Measurements from ENCODE around the gene SF3B4.
"Not testable (repeated sequence)": the region's sequence is repeated elsewhere in the genome, so short reads cannot be mapped to it uniquely, and the experiment has no call there.

Gene SF3B4

DNA sequence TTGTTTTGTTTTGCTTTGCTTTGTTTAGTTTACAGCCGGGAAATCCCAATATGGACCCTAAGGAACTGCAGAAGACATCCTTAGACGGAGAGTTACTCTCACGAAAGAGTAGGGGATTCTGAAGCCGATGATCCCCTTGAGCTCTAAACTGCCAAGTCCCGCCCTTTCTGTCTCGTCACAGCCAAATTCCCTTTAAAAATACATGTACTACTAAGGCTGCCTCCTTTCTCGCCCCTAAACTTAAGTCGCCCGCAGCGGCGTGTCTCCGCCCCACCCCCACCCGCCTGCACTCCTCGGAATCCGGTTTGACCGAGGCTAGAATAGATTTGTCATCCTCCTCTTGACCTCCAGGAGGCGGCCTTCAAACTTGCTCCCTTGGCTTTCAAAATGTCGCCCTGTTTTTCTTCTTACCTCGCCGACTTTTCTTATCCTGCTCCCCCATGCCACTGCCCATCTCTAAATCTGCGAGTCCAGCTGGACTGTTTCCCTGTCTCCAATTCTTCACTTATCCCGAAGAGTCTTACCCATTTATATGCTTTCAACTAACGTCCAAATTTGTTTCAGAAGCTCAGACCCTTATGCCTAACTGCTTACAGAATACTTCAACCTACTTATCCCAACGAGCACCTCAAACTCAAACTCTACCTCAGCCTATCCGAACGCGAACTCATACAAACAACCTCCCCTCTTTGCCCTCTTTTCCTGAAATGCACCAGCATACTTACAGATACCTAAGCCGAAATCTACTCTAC lies 39.2 kb downstream of the SF3B4 start:
- peak; percentile 77 to 79 (median 78) for DNase-seq (ENCODE audit: low read depth in 2 of 3, low spot score in 1 of 3)

DNA sequence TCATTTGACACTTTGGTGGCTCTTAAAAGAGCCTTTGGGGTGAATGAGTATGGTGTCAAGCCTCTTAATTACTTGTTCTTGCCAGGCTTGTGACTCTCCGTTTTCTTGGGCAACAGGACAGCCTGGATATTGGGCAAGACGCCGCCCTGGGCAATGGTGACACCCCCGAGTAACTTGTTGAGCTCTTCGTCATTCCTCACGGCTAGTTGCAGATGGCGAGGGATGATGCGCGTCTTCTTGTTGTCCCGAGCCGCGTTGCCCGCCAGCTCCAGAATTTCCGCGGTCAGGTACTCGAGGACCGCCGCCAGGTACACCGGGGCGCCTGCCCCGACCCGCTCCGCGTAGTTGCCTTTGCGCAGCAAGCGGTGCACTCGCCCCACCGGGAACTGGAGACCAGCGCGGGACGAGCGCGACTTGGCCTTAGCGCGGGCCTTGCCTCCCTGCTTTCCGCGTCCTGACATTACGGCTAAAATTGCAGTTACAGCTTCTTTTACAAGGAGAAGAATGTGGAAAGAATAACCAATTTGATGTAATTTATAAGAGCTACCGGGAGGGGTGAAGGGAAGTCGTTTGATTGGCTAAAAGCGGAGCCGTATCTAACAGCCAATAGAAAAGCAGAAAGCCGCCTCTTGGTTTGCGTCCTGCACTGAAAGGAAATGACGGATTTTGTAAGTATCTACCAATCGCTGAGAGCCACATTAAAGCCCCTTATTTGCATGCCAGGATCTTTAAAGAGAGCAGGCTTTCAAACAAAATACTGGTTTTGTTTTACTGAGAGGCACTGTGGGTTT lies 40.0 kb downstream of the SF3B4 start:
- DNase-seq (ENCODE audit: low read depth in 2 of 3, low spot score in 1 of 3): peak; percentile 60 to 69 (median 62)

DNA sequence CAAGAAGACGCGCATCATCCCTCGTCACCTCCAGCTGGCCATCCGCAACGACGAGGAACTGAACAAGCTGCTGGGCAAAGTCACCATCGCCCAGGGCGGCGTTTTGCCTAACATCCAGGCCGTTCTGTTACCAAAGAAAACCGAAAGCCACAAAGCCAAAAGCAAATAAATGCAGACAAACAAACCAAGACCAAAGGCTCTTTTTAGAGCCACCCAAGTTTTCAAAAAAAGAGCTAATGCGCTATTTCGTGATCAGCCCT lies 40.5 kb downstream of the SF3B4 start:
- DNase-seq (ENCODE audit: low read depth in 2 of 3, low spot score in 1 of 3): not testable (repeated sequence)

DNA sequence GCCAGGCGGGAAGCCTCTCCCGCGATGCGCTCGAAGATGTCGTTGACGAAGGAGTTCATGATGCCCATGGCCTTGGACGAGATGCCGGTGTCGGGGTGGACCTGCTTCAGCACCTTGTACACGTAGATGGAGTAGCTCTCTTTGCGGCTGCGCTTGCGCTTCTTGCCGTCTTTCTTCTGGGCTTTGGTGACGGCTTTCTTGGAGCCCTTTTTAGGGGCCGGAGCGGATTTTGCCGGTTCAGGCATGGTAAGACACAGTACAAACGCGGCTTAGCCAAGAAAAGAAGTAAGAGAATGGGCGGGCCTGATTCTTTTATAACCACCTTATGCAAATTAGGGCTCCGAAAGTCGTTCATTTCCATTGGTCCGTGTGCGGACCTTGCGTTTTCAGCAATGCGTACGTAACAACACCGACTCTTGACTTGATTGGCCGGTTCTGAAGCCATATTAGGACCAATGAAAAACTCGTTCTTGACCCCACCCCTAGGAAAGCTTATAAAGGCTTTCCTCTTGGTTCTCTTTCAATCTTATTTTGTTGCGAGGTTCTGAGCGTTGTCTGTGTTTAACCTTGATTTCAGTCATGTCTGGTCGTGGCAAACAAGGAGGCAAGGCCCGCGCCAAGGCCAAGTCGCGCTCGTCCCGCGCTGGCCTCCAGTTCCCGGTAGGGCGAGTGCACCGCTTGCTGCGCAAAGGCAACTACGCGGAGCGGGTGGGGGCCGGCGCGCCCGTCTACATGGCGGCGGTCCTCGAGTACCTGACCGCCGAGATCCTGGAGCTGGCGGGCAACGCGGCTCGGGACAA lies 41.0 kb downstream of the SF3B4 start:
- DNase-seq (ENCODE audit: low read depth in 2 of 3, low spot score in 1 of 3): peak; percentile 70 to 91 (median 80)

DNA sequence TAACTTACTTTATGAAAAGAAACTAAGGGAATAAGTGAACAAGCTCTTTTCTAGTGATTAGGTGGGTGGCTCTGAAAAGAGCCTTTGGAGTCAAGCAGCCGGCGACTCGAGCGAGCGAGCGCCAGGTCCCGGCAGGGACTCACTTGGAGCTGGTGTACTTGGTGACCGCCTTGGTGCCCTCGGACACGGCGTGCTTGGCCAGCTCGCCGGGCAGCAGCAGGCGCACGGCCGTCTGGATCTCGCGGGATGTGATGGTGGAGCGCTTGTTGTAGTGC lies 41.5 kb downstream of the SF3B4 start:
- DNase-seq (ENCODE audit: low read depth in 2 of 3, low spot score in 1 of 3): not testable (repeated sequence)

DNA sequence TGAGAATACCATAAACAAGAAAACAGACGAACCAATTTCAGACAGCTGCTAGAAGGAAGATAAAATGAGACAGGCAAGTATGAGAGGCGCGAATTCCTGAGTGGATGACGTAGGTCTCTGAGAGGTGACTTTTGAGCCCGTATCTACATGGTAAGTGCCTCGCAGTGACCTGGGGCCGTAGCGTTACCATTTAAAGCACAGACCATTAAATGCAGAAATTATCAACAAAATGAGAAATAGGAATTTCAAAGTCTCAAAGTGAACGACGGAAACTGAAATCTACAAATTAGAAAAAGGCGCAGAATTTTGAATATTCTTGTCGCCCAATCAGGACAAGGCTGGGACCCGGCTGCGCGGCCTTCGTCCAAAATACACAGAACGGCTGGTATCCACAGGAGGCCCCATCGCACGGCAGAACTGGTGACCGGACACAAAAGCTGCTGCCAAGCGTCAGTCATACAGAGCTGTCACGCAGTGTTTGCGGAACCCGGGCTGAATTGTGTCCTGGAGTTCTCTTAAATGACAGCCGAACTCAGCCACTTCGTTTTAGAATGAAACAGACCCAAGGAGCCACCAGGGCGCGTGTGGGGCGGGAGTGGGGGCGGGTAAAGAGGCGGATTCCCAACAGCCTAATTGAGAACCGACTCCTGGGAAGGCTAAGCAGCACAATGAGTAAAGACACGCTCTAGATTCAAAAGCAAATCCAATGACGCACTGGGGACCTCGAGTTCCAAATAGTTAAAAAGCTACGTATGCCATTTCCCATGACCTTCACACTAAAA lies 42.1 kb downstream of the SF3B4 start:
- DNase-seq (ENCODE audit: low read depth in 2 of 3, low spot score in 1 of 3): peak; percentile 70 to 79 (median 76)

DNA sequence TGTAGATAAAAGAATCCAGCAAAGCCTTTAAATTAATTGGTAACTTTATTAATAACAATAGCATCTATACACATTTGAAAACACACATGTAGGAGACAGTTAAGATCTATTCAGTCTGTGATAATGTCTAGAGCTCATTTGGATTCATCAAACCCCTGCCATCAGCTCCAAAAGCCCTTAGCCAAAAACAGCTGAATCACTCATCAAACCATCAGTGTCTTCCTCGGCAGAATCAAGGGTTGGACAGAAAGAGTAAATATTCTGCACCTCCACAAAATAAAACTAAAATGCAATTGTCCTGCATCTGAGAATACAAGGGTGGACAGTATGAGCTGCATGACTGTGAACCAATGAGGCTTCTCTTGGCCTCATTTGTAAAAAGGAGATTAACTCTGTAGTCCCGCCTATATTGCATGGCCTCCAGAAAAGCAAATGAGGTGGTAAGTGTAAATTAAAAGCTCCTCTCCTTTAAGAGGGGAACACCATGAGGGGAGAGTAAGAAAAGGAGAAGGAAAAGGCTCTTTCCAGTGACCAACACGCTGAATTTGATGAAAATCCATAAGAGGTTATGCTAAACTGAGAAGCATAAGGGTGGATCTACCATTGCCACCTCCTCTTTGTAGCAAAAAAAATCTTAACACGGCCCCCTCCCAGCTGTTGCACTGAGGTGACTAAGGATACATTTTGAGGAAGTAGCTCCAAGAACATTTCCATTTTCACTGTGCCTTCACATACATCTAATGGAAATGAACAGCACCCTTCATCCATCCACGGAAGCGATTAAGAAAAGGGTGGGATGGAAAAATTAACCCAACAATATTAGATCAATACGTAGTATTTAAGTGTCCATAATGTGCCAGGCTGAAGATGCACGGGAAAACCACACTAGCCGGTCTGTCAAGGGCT lies 42.9 kb downstream of the SF3B4 start:
- peak in 2 of 3 donors; percentile 16 to 36 for DNase-seq (ENCODE audit: low read depth in 2 of 3, low spot score in 1 of 3)

DNA sequence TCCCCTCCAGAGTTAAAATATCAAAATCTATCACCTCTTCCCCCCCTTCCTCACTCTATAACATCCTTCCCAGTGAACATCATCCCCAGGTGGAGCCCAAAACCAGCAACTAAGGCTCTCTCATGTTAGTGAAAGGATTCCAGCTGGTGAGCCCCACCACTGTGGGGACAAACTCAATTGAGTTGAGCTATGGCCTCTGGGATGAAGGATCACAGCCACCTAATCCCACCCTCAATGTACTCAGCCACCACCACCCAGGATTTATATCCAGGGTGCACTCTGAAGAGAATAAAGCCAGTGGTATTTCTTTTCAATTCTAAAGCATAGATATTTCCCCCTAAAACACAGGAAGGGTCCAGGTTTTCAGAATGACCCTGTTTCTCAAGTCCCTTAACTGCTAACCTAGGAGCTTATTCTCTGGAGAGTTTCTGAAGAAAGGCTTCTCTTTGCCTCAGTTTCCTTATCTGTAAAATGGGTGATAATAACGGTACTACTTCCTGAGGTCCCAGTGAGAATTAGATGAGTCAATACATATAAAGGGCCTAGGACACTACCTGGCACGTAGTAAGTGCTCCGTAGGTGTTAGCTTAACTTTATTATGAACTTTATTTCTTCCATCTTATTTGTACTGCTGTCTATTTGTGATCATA lies 43.9 kb downstream of the SF3B4 start:
- DNase-seq (ENCODE audit: low read depth in 2 of 3, low spot score in 1 of 3): no peak

DNA sequence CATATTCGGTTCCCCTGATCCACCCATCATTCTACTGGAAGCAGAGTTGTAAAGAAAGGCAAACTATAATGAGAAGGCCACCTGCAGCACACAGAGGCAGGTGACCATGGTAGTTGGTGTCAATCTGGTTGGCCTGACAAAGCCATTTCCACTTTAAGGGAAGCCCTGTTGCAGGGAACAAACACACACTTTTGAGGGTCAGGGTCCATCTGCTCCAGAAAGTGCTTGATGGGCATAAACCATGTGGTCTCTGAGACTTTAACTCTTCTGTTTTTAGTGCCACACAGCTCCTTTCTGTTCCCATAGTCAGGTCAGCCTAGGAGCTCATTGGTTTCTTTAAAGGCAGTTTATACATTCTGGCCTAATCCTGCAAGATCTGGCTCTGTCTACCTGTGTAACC lies 45.7 kb downstream of the SF3B4 start:
- DNase-seq (ENCODE audit: low read depth in 2 of 3, low spot score in 1 of 3): no peak

DNA sequence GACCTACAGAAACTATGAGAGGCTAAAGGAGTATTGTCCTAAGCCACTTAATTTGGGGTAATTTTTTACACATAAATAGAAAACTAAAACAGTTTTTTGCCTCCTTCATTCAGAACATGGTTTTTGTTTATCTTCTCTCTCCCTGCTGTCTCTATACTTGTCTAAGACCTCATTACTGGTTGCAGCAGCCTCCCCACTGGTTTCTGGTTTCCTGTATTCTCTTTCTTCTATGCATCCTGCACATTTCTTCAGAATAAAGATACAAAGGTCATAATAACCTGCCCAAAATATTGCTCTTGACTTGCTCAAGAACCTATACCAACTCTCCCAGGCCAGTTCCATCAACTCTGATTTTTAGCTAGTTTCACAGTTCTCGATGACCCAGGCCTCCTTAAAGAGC lies 48.0 kb downstream of the SF3B4 start:
- DNase-seq (ENCODE audit: low read depth in 2 of 3, low spot score in 1 of 3): no peak

DNA sequence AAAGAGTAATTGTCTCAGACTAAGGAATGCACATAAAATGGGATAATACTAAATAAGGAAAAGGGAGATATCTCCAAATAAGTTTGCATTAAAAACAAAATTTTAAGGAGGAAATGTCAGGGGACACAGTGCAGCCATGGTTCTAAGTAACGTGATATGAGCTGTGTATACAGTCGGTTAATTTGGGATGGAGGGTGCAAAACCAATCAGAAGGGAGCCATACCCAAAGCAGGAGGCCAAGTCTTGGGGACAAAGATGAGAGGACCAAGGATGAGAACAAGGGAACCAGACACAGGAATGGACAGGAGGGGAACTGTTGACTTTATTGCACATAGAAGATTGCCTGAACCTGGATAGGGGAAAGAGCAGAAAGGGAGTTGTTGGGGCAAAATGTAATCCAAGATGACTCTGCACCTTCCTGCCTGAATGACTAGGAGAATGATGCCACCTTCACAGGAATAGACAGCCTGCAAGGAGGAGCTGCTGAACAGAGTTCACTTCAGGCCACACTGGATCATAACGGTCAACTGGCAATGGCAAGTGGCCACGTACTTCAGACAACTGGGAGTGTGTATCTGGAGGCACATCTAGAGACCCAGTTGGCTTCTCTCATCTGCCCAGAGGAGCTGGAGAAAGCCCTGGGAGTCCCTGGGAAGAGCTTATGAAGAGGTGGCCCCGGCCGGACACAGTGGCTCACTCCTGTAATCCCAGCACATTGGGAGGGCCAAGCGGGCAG lies 50.2 kb downstream of the SF3B4 start:
- no peak for DNase-seq (ENCODE audit: low read depth in 2 of 3, low spot score in 1 of 3)

Data from stimulated activated CD4-positive, alpha-beta T cell treated with anti-CD3 and anti-CD28 coated beads, Interleukin-12 subunit alpha, Interleukin-12 subunit beta, amount 100 ng/mL, for 48 hours (primary cell).